Mucosa of stomach (tissue), 1 donor: ENCODE results near the gene TEKTIP1.
A peak's percentile ranks its signal among the peaks of the same experiment; 100 is the strongest.
"Not testable (repeated sequence)": the region's sequence is repeated elsewhere in the genome, so short reads cannot be mapped to it uniquely, and the experiment has no call there.

ENCODE experiments used
- H3K27me3 ChIP-seq: one replicate; pipeline ENCODE4 v1.7.0; 2013; ENCODE audit warnings: mild to moderate bottlenecking, low read length; ENCODE audit not compliant: control insufficient read depth, insufficient read depth
- H3K36me3 ChIP-seq: one replicate; pipeline ENCODE4 v1.7.0; 2013; ENCODE audit warnings: low read length; ENCODE audit not compliant: control insufficient read depth, insufficient read depth
- H3K4me1 ChIP-seq: one replicate; pipeline ENCODE4 v1.7.0; 2013; ENCODE audit warnings: mild to moderate bottlenecking, low read length; ENCODE audit not compliant: control insufficient read depth, insufficient read depth
- H3K4me3 ChIP-seq: one replicate; pipeline ENCODE4 v1.7.0; 2013; ENCODE audit warnings: low read length
- H3K9ac ChIP-seq: one replicate; pipeline ENCODE4 v1.7.0; 2013; ENCODE audit warnings: mild to moderate bottlenecking, low read length, moderate library complexity
- H3K9me3 ChIP-seq: one replicate; pipeline ENCODE4 v1.7.0; 2013; ENCODE audit warnings: mild to moderate bottlenecking, low read length, moderate library complexity; ENCODE audit not compliant: control insufficient read depth
- donor health status: Pancreatic carcinoma.

TEKTIP1 gene

DNA sequence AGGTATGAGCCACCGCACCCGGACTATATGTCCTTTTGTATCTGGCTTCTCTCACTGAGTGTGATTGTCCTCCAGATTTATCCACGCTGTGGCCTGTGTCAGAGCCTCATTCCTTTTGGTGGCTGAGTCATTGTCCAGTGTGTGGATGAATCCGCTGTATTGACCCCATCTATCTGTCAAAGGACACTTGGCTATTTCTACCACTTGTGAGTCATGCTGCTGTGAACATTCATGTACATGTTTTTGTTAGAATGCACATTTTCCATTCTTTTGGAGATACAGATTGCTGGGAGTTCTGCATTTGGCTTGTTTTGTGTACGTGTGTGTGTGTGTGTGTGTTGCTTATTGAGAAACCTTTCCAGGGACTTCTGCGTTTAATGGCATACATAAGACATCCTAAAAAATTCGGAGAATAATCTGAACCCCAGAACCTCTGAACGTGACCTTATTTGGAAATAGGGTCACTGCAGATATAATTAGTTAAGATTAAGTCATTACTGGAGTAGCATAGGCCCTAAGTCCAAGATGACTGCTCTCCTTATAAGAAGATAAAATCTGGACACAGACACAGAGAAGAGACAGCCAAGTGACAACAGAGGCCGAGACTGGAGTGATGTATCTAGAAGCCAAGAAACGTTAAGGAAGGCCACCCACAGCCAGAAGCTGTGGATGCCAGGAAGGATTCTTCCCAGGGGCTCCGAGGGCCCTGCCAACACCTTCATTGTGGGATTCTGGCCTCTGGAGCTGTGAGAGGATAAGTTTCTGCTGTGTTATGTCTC, 41.4 kb downstream of the TEKTIP1 start:
- Histone ChIP-seq H3K4me3 (no peak overlapping the region), H3K9me3 (no peaks in the 10 kb centered on the region), H3K4me1 (peaks cover 10% of the 10 kb centered on the region), H3K27me3 (peaks cover 4% of the 10 kb centered on the region), H3K36me3 (no peaks in the 10 kb centered on the region), H3K9ac (peak overlapping the region; percentile 8)

DNA sequence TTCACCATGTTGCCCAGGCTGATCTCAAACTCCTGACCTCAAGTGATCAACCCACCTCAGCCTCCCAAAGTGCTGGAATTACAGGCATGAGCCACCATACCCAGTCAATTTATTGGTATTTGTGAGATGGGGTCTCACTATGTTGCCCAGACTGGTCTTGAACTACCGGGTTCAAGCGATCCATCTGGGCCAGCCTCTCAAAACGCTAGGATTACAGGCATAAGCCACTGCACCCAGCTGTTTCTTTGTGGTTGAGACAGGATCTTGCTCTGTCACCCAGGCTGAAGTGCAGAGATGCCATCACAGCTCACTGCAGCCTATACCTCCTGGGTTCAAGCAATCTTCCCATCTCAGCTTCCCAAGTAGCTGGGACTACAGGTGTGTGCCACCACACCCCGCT, 42.8 kb downstream of the TEKTIP1 start:
- not testable (repeated sequence) for H3K4me1 ChIP-seq, H3K36me3 ChIP-seq, H3K9me3 ChIP-seq, H3K4me3 ChIP-seq, H3K9ac ChIP-seq
- peaks cover 15% of the 10 kb centered on the region for H3K27me3 ChIP-seq

DNA sequence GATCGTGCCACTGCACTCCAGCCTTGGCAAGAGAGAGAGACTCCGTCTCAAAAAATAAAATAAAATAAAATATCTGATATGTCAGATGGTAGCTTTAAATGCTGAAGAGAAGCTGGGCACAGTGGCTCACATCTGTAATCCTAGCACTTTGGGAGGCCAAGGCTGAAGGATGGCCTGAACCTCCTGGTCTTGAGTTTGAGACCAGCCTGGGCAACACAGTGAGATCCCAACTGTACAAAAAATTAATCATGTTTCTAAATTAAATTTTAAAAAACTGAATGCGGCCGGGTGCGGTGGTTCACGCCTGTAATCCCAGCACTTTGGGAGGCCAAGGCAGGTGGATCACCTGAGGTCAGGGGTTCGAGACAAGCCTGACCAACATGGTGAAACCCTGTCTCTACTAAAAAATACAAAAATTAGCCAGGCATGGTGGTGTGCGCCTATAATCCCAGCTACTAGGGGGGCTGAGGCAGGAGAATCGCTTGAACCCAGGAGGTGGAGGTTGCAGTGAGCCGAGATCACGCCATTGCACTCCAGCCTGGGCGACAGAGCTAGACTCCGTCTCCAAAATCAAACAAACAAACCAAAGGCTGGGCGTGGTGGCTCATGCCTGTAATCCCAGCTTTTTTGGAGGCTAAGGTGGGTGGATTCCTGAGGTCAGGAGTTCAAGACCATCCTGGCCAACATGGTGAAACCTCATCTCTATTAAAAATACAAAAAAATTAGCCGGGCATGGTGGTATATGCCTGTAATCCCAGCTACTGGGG, 45.2 kb downstream of the TEKTIP1 start:
- H3K27me3 ChIP-seq = peaks cover 15% of the 10 kb centered on the region
- not testable (repeated sequence) for H3K4me1 ChIP-seq, H3K4me3 ChIP-seq, H3K9me3 ChIP-seq, H3K9ac ChIP-seq, H3K36me3 ChIP-seq

DNA sequence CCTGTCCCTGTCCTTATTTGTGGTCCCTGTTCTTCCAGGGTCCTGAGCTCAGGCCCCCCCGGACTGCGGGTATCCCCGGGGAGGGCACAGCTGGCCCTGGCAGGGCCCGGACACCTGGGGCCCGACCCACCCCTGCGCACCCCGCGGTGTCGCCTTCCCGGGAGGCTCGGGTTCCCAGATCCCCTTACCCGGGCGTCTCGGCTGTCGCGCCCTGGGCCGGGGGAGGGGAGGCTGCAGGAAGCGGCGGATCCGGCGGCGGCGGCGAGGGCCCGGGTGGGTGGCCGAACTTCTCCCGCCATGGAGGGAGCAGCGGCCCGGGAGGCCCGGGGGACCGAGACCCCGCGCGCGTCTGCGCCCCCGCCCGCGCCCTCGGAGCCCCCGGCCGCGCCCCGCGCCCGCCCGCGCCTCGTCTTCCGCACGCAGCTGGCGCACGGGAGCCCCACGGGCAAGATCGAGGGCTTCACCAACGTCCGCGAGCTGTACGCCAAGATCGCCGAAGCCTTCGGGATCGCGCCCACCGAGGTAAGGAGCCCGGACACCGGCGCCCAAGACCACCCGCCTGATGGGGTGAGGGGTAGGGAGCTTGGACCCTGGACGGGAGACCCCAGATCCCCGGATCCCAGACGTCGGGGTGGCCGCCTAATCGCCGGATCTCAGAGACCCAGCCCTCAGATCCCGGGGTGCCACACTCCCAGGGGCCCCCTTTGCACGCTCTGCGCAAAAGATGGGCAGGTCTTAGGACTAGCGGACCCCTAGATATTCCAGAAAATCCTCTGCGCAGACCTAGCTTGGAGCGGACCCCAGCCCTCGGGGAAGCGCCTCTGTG, 46.5 kb downstream of the TEKTIP1 start, which contains the start of gene GIPC3:
Gene GIPC3 (plus strand): TSS at position 178 of the 826 bp plus-strand sequence. CDS start 120 bp downstream, at position 298.
- no peak within 1 kb of the TSS for H3K4me3 ChIP-seq
- no peaks in the 10 kb centered on the region for H3K9me3 ChIP-seq
- peaks cover 15% of the 10 kb centered on the region for H3K27me3 ChIP-seq
- H3K4me1 ChIP-seq = no peaks in the 10 kb centered on the region
- no peaks in the 10 kb centered on the region for H3K36me3 ChIP-seq
- no peak within 1 kb of the TSS for H3K9ac ChIP-seq

DNA sequence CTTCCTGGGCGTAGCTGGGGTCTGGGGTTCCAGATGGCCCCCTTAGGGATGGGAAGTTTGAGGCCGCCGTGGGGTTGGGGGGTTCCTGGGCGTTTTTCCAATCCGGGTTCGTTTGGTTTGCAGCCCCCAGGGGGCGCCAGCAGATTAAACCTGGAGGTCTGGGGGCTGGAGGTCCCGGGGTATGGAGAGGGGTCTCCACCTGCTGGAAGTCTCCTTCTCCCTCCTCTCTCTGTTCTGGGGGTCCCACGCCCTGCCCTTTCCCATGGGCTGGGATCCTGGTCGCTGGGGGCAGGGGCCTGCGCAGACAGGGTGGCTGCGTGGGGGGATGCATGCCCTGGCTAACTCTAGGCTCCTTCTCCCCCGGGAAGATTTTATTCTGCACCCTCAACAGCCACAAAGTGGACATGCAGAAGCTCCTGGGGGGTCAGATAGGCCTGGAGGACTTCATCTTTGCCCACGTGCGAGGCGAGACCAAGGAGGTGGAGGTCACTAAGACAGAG, 47.2 kb downstream of the TEKTIP1 start:
- Histone ChIP-seq H3K4me1 (no peaks in the 10 kb centered on the region), H3K9me3 (no peaks in the 10 kb centered on the region), H3K27me3 (peaks cover 15% of the 10 kb centered on the region), H3K9ac (no peak overlapping the region), H3K36me3 (no peaks in the 10 kb centered on the region), H3K4me3 (no peak overlapping the region)

DNA sequence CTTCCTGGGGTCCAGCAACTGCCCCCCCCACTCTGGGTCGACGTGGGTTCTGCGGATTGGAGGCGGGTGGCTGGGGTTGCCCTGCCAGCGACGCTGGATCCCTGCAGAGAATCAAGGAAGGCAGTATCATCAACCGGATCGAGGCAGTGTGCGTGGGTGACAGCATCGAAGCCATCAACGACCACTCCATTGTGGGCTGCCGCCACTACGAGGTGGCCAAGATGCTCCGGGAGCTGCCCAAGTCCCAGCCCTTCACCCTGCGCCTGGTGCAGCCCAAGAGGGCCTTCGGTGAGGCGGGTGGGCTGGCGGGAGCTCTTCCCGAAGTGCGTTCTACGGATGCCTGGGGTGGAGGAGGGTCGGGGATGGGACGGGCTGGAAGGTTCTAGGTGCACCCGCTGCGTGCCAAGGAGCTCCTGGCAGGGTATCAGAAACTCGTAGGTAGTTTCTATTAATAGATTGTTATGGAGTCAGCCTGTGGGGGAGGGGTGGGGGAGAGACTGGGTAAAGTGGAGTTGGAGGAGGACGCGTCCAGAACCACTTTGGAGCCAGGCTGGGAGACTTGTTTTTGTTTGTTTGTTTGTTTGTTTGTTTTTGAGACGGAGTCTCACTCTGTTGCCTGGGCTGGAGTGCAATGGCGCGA, 47.9 kb downstream of the TEKTIP1 start:
- no peaks in the 10 kb centered on the region for H3K4me1 ChIP-seq
- H3K9me3 ChIP-seq = no peaks in the 10 kb centered on the region
- peaks cover 15% of the 10 kb centered on the region for H3K27me3 ChIP-seq
- no peaks in the 10 kb centered on the region for H3K36me3 ChIP-seq
- H3K4me3 ChIP-seq = no peak overlapping the region
- H3K9ac ChIP-seq = no peak overlapping the region

DNA sequence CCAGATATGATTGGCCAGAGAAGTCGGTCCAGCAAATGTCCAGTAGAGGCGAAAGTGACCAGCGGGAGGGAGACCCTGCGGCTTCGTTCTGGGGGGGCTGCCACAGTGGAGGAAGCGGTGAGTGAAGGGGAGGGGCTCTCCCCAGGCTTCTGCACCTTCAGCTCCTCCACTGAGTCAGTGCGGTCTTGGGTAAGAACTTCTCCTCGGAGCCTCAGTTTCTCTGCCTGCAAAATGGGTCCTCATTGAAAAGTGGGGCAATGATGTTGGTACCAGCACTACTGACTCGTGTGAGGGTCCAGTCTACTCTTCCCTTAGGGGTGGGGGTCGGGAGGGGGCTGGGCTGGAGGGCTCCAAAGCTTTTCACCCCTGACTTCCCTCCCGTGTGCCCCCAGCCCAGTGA, 50.5 kb downstream of the TEKTIP1 start:
- Histone ChIP-seq H3K9me3 (no peaks in the 10 kb centered on the region), H3K27me3 (peaks cover 15% of the 10 kb centered on the region), H3K4me1 (no peaks in the 10 kb centered on the region), H3K9ac (no peak overlapping the region), H3K36me3 (no peaks in the 10 kb centered on the region), H3K4me3 (no peak overlapping the region)

DNA sequence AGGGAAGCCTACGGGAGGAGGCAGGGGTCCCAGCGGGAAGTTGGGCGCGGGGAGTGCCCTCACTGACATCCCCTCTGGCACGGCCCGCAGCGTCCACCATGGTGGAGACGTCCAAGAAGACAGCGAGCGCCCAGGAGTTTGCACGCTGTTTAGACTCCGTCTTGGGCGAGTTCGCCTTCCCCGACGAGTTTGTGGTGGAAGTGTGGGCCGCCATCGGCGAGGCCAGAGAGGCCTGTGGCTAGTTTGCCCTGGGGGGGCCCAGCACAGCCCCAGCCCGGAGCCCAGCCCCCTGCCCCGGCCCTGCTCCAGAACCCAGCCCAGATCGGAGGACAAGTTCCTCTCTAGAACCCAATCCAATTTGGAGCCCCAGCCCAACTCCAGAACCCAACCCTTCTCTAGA, 51.0 kb downstream of the TEKTIP1 start:
- Histone ChIP-seq H3K9me3 (no peaks in the 10 kb centered on the region), H3K36me3 (no peaks in the 10 kb centered on the region), H3K4me3 (no peak overlapping the region), H3K9ac (no peak overlapping the region), H3K27me3 (peaks cover 15% of the 10 kb centered on the region), H3K4me1 (no peaks in the 10 kb centered on the region)

DNA sequence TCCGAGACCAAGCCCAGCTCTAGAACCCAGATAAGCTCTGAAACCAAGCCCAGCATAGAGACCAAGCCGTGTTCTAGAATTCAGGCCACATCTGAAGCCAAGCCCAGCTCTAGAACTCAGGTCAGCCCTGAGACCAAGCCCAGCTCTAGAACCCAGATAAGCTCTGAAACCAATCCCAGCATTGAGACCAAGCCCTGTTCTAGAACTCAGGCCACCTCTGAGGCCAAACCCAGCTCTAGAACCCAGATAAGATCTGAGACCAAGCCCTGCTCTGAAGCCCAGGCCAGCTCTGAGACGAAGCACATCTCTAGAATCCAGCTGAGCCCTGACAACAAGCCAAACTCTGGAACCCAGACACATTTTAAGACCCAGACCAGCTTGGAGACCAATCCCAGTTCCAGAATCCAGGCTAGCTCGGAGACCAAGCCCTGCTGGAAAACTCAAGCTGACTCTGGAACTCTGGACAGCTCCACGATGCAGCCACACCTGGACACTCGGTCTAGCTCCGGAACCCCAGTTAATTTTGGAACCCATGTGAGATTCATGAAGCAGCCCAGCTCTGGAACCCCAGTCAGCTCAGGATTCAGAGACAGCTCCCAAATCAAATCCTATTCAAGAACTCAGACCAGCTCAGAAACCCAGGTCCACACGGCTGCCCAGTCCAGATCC, 52.2 kb downstream of the TEKTIP1 start:
- Histone ChIP-seq H3K4me3 (no peak overlapping the region), H3K9ac (no peak overlapping the region), H3K27me3 (peaks cover 3% of the 10 kb centered on the region), H3K4me1 (no peaks in the 10 kb centered on the region), H3K36me3 (no peaks in the 10 kb centered on the region), H3K9me3 (no peaks in the 10 kb centered on the region)

DNA sequence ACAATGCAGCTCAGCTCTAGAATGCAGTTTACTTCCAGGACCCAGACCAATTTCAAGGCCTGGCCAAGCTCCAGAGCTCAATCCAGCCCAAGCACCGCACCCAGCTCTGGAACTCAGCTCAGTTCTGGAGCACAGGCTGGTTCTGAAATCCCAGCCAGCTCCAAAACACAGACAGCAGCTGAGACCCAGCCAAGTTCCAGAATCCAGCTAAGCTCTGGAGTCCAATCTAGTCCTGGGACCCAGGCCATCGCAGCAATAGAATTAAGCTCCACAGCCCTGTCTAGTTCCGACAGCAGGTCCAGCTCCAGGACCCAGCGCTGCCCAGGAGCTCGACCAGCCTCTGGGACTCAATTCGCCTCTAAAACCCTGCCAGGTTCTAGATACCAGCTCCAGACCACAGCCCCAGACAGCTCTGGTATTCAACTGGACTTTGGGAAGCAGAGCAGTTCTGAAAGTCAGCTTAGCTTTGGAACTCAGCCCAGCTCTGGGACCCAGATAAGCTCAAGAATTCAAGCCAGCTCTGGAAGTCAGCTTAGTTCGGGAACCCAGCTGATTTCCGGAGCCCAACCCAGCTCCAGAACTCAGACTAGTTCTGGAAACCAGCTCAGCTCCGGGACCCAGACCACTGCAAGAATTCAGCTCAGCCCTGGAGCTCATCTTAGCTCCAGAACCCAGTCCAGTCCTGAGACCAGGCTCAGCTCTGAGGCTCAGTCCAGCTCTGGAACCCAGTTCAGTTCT, 53.1 kb downstream of the TEKTIP1 start:
- H3K4me3 ChIP-seq = no peak overlapping the region
- H3K36me3 ChIP-seq = no peaks in the 10 kb centered on the region
- no peaks in the 10 kb centered on the region for H3K4me1 ChIP-seq
- H3K9ac ChIP-seq = no peak overlapping the region
- H3K27me3 ChIP-seq = no peaks in the 10 kb centered on the region
- H3K9me3 ChIP-seq = no peaks in the 10 kb centered on the region

DNA sequence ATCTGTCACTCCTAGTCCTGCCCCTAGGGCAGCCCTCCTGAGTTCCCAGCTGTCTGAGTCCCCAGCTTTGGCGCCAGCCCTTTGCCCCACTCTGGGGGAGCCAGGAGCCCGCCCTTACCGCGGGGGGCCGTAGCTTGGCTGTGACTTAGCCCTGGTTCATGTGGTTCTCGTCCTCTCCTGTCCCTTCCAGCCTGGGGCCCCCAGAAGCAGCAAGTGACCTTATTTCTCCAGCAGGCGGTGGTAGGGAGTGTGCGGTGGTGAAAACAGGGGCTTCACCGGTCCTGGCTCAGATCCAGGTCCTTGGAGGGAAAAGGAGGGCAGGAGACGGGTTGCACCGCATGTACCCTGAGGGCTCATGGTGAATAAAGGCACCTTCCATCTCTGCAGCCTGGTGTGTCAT, 54.2 kb downstream of the TEKTIP1 start:
- Histone ChIP-seq H3K4me1 (no peaks in the 10 kb centered on the region), H3K36me3 (no peaks in the 10 kb centered on the region), H3K27me3 (no peaks in the 10 kb centered on the region), H3K9ac (no peak overlapping the region), H3K9me3 (no peaks in the 10 kb centered on the region), H3K4me3 (no peak overlapping the region)
